ENCODE results near the gene SHISA3.

SHISA3 gene

DNA sequence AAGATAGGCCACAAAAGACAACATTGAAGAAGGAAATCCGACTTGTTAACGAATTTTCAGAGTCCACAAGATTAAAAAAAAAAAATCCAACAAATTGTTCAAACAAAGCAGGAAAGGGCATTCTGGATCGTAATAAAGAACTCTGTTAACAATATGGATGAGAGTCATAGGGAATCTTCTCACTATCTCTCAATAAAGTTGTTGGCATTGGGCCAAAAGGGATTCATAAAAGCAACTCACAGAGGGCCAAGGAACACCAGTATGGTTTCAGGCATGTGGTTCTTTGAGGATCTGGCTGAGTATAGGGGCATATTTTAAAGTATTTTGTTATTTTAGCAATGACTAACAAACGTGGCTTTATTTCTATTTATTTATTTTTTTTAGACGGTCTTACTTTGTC is 49.5 kb downstream of the SHISA3 start:
- no peak for DNase-seq (ENCODE audit: low read depth)
